Upper lobe of left lung (tissue), 4 donors: ENCODE results near the gene SASH3.

Source experiments
- CTCF ChIP-seq, 6 experiments: fragments of 450-650 bp in 4 of 6; fragments of 200-600 bp in 2 of 6; sonication (generic) in 2 of 6; IDR thresholded peaks; one replicate each; pipeline ENCODE4 v1.5.1; 2016 to 2019; ENCODE audit warnings: antibody characterized with exemption in 6 of 6
- EP300 ChIP-seq, 4 donors: sonication (generic); formaldehyde crosslinking; IDR thresholded peaks; one replicate each; pipeline ENCODE4 v1.5.1; 2017; ENCODE audit warnings: antibody characterized with exemption in 4 of 4, control low read depth in 2 of 4
- POLR2A ChIP-seq, 4 donors: fragments of 450-650 bp; IDR thresholded peaks; one replicate each; pipeline ENCODE4 v1.5.1; 2016 to 2017; ENCODE audit warnings: antibody characterized with exemption in 4 of 4, mild to moderate bottlenecking in 2 of 4
- POLR2AphosphoS5 ChIP-seq, 2 donors: sonication (generic); formaldehyde crosslinking; IDR thresholded peaks; one replicate each; pipeline ENCODE4 v1.5.1; 2017; ENCODE audit warnings: antibody characterized with exemption in 2 of 2

- TF ChIP-seq CTCF (IDR thresholded peaks at IDR 0.05), result no peak
- no peak for TF ChIP-seq EP300 (IDR thresholded peaks at IDR 0.05)
- TF ChIP-seq POLR2A (IDR thresholded peaks at IDR 0.05), result no peak
- no peak for TF ChIP-seq POLR2AphosphoS5 (IDR thresholded peaks at IDR 0.05)
Observed at GRCh38 chrX:129769467-129770154, 10.1 kb upstream of the SASH3 start.
